HFF-Myc (cell line): ENCODE data around the gene RYR3.

Source experiments
- DNase-seq: peaks from one replicate; pipeline ENCODE4 v3.0.0-alpha.2; 2011; ENCODE audit warnings: low read depth; ENCODE audit errors: extremely low read depth
- H3K4me3 ChIP-seq: replicated peaks from 2 replicates; pipeline ENCODE4 v1.5.1; 2011; ENCODE audit warnings: low read depth, mild to moderate bottlenecking, control low read depth, low read length
- CTCF ChIP-seq: IDR thresholded peaks from 2 replicates; pipeline ENCODE4 v1.5.1; 2012; ENCODE audit warnings: mild to moderate bottlenecking, low read depth, low read length, control low read depth; ENCODE audit errors: missing control alignments

The RYR3 gene

DNA sequence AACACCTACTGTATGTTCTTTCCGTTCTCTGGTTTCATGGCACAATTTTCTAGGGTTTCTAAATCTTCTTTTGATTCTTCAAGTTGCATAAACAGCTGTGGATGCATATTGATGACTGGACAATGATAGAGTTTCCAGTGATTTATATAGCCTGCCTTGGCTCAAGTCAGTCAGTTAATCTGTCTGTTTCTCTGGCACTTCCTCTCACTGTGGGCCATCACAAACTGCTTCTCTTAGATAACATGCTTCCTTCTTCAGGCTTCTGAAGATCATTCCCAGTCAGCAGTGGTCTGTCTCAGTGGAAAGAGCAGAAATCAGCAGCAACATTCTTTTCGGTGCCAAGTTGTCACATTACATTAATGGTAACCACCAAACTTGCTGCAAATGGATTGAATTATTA is 207.2 kb downstream of the RYR3 start:
- H3K4me3 ChIP-seq, result no peak overlapping the region
- DNase-seq, result no peak
- TF ChIP-seq CTCF, result no peak

GRCh38 chr15:33518421-33518820 is 207.7 kb downstream of the RYR3 start:
- no peak for DNase-seq
- H3K4me3 ChIP-seq, result no peak overlapping the region
- TF ChIP-seq CTCF, result no peak

- no peak for TF ChIP-seq CTCF
Measured at GRCh38 chr15:33524274-33524673, 213.5 kb downstream of the RYR3 start.

GRCh38 chr15:33526532-33526931 is 215.8 kb downstream of the RYR3 start:
- no peak overlapping the region for H3K4me3 ChIP-seq
- DNase-seq, result no peak
- no peak for TF ChIP-seq CTCF

More at GRCh38 chr15:33524274-33524673, 213.5 kb downstream of the RYR3 start:
- H3K4me3 ChIP-seq, result no peak overlapping the region
- DNase-seq, result no peak

- H3K4me3 ChIP-seq, result no peak overlapping the region
- TF ChIP-seq CTCF, result no peak
- no peak for DNase-seq
Measured at GRCh38 chr15:33533197-33533596, 222.4 kb downstream of the RYR3 start.

GRCh38 chr15:33534642-33535041 is 223.9 kb downstream of the RYR3 start:
- DNase-seq, result no peak
- TF ChIP-seq CTCF, result no peak
- H3K4me3 ChIP-seq, result no peak overlapping the region

- DNase-seq, result no peak
- no peak for TF ChIP-seq CTCF
- H3K4me3 ChIP-seq, result no peak overlapping the region
Measured at GRCh38 chr15:33535135-33535534, 224.4 kb downstream of the RYR3 start.
